GM13976 (cell line): ENCODE data around the gene SEPTIN5.

Source experiments
- DNase-seq: peaks from one replicate; pipeline ENCODE4 v3.0.0; 2012; ENCODE audit warnings: low spot score
- in situ Hi-C: fragments of 300-500 bp; cut with MboI; formaldehyde crosslinking; loops from one replicate; pipeline ENCODE4 v1.12.0; 2022; ENCODE audit warnings: low sequenced_read_pairs, mixed read lengths, inconsistent platforms; ENCODE audit not compliant: unreplicated experiment
- TF ChIP-seq, protein P1 (sequence below): IDR thresholded peaks from 2 replicates; pipeline ENCODE4 v1.5.1; 2012; ENCODE audit warnings: borderline replicate concordance, mild to moderate bottlenecking; ENCODE audit not compliant: insufficient read depth; ENCODE audit errors: extremely low read depth, missing control alignments, control extremely low read depth

SEPTIN5 gene

DNA sequence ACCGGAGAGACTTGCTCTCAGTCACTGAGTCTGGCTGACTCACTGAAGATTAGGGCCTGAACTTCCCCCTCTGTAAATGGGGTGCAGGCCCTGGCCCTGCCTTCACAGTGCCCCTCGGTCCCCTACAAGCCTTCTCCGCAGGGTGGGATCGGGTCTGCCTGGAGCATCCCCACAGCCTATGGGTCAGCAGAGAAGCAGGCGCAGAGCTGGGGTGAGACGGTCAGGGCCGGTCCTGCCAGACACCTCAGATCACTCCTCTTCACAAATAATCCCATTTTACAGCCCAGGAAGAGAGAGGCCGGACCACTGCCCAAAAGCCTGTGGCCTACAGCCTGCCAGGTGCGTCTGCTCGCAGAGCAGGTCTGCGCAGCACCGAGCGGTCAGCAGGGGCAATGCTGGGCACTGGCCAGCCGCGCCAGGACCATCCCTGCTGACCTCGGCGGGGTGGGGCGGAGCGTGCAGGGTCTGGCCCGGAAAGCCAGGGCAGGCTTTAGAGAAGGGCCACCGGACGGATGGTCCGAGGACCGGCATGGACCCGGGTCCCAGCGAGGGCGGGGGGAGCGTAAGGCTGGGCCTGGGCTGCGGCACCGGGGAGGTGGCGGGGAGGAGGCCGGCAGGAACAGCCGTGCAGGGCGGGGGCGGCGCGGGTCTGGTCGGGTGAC, 522 bp upstream of the SEPTIN5 start:
- TF ChIP-seq, protein P1, sequence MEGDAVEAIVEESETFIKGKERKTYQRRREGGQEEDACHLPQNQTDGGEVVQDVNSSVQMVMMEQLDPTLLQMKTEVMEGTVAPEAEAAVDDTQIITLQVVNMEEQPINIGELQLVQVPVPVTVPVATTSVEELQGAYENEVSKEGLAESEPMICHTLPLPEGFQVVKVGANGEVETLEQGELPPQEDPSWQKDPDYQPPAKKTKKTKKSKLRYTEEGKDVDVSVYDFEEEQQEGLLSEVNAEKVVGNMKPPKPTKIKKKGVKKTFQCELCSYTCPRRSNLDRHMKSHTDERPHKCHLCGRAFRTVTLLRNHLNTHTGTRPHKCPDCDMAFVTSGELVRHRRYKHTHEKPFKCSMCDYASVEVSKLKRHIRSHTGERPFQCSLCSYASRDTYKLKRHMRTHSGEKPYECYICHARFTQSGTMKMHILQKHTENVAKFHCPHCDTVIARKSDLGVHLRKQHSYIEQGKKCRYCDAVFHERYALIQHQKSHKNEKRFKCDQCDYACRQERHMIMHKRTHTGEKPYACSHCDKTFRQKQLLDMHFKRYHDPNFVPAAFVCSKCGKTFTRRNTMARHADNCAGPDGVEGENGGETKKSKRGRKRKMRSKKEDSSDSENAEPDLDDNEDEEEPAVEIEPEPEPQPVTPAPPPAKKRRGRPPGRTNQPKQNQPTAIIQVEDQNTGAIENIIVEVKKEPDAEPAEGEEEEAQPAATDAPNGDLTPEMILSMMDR = no peak
- in situ Hi-C loops = no loop called here
- no peak for DNase-seq

DNA sequence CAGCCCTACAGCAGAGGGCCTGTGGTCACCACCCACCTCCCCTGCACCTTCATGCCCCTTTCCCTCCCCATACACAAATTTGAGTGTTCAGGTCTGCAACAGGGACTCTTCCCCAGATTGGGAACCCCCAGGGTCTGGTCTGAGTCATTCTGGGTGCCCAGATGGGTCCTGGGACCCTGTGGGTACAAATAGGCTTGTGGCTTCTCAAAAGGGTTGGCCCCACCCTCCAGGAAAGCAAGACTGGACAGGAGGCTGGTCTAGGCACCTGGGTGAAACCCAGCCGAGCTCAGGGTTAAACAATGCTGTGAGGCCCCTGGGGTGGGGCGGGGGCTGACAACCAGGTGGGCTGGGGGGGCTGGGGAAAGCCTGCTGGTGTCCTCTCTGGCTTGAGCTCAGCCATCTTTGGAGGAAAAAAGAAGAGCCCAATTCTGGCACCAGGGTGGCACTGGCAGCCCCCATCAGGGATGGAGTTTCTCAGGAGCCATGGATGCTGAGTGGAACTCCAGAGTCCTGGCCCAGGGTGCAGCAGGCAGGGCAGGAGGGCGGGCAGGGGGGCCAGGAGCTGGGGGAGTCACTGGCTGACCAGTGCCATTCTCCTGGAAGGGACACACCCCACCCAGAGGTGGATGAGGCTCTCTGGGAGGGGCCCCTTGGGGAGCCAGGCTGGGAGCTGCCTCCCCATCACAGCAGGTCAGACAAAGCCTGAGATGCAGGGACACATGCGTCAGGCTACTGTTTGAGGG, 1.1 kb downstream of the SEPTIN5 start:
- TF ChIP-seq, protein P1 = no peak
- in situ Hi-C loops = no loop called here
- no peak for DNase-seq

DNA sequence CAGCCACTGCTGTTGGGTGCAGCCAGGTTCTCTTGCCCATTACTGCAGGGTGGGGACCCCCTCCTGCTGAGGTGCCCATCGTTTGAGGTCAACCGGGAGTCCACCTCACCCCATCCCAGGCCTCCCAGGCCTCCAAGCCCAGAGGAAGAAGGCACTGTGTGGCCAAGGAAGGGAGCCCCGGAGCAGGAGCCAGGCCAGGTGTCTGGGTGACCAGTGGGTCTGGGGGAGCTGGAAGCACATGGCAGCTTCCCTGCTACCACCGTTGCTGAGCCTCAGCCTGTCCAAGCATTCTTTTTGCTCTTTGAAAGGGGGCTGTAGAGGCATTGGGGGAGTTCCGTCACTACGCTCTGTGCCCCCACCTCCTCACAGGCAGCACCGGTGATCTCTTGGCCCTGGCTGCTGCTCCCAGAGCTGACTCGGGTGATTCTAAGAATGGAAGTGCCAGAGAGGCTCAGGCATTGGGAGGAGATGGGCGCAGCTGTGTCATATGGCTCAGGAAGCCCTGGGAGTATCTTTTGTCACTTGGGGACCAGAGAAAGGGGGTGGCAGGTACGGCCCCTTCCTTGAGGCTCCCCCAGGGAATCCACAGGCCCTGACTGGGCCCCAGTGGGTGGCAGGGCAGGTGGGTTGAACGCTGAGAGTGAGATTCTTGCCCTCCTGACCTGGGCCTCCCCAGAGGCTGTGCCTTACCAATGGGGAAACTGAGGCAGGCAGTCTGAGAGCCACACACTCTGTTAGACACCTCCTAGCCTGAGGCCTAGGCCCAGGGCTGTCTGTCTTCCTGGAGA, 1.9 kb downstream of the SEPTIN5 start:
- TF ChIP-seq, protein P1 = no peak
- no peak for DNase-seq
- in situ Hi-C loops = no loop called here

DNA sequence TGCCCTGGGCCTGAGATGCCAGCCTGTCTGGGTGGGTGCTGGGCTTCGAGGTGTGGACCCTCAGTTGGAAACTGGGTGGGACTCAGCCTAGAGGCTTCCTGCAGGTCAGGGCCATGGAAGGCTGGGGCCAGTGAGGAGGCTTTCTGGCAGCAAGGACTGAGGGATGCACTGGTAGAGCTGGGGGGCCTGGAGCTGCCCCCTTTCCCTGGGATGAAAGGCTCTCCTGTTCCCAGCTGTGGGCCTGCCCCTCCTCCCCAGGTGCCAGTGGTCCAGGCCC, 2.5 kb downstream of the SEPTIN5 start:
- in situ Hi-C loops = no loop called here
- TF ChIP-seq, protein P1 = no peak
- DNase-seq = no peak

DNA sequence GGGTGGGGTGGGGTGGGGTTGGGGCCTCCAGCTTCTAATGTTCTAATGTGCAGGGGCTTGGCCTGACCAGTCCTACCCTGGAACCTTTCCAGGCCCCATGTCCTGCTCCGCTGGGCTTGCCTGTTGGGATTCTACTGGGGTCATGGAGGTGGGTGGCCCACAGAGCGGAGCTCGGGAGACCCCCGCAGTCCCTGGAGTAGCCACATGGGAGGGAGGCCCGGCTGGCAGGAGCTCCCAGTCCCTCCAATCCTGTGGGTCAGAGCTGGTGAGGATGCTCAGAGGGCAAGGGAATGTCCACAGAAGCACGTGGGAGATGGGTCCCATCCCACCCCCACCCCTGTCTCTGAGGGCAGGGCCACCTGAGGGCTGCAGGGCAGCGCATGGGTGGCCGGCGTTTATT, 2.9 kb downstream of the SEPTIN5 start:
- in situ Hi-C loops = no loop called here
- no peak for DNase-seq
- TF ChIP-seq, protein P1 = no peak

DNA sequence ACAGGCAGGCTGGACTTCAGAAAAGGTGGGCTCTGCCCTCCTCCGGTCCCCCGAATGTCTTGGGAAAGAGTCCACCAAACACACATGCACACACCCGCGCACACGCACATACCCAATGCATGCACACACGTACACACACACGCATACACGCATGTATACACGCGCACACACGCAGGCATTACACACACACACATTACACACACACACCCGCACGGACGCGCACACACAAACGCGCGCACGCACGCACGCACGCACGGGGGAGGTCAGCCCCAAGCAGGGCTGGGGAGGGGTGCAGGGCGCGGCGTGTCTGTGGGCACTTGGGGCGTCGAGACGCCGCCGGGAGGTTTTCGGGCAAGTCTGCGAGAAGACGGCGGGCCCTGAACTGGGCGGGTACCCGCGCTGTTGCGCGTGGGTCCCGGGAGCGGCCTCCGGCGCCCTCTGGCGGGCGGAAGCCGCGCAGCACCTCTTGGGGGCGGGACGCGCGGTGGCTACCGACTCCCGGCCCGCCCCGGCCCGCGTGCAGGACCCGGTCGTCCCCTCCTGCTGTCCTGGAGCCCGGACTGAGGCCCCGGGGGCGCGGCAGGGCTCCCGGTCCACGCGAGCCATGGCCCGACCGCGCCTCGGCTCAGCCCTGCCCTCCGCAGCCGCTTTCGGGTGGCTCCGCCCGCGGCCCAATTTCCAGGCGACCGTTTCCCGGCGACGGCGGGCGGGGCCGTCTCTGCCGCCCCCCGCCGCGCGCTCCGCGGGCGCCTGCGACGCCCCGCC, 3.6 kb downstream of the SEPTIN5 start:
- peak; percentile 94 for DNase-seq
- TF ChIP-seq, protein P1 = peak; percentile 98
- in situ Hi-C loops = no loop called here
